Lung (tissue), 12 donors: ENCODE measurements around the gene MYO5A. TPM values are rescaled to one million over a fixed set of nuclear protein-coding genes. Genes with fewer than 3 reads are reported as not detected.
A peak's percentile ranks its signal among the peaks of the same experiment; 100 is the strongest.

Experiments
- ATAC-seq: fragments of 200-7000 bp; cut with Tn5 transposase; one replicate; pipeline ENCODE4 v1.9.1; 2020; ENCODE audit warnings: moderate number of reproducible peaks; ENCODE audit not compliant: insufficient read depth, low FRiP score
- DNase-seq, 3 donors: peaks; one replicate each; pipeline ENCODE4 v3.0.0-alpha.2; 2013 to 2017
- H3K27ac ChIP-seq, 2 donors: one replicate each; pipeline ENCODE4 v1.5.1; 2013; ENCODE audit warnings: mild to moderate bottlenecking in 2 of 2, moderate library complexity in 2 of 2, control low read depth in 1 of 2, inconsistent platforms in 1 of 2, low read depth in 1 of 2, low read length in 1 of 2
- H3K27me3 ChIP-seq, 3 donors: one replicate each; pipeline ENCODE4 v1.5.1; 2013; ENCODE audit warnings: low read length in 2 of 3; ENCODE audit not compliant: control insufficient read depth in 3 of 3, insufficient read depth in 3 of 3
- H3K36me3 ChIP-seq, 4 donors: one replicate each; pipeline ENCODE4 v1.5.1; 2013; ENCODE audit warnings: low read length in 4 of 4, mild to moderate bottlenecking in 1 of 4, moderate library complexity in 1 of 4; ENCODE audit not compliant: control insufficient read depth in 4 of 4, insufficient read depth in 4 of 4
- H3K4me1 ChIP-seq, 5 donors: one replicate each; pipeline ENCODE4 v1.5.1; 2013; ENCODE audit warnings: low read length in 5 of 5, mild to moderate bottlenecking in 2 of 5, moderate library complexity in 1 of 5; ENCODE audit not compliant: control insufficient read depth in 5 of 5, insufficient read depth in 5 of 5
- H3K4me3 ChIP-seq: one replicate; pipeline ENCODE4 v1.5.1; 2013; ENCODE audit warnings: mild to moderate bottlenecking, control low read depth, moderate library complexity
- H3K9ac ChIP-seq, 2 donors: one replicate each; pipeline ENCODE4 v1.5.1; 2013; ENCODE audit warnings: low read length in 2 of 2, control low read depth in 1 of 2; ENCODE audit not compliant: insufficient read depth in 1 of 2
- H3K9me3 ChIP-seq, 4 donors: one replicate each; pipeline ENCODE4 v1.5.1; 2013; ENCODE audit warnings: low read length in 3 of 4, mild to moderate bottlenecking in 1 of 4, moderate library complexity in 1 of 4; ENCODE audit not compliant: control insufficient read depth in 4 of 4, insufficient read depth in 3 of 4
- CTCF ChIP-seq: IDR thresholded peaks from 2 replicates; pipeline ENCODE4 v1.5.1; 2012; ENCODE audit warnings: mild to moderate bottlenecking; ENCODE audit errors: control extremely low read depth, extremely low read depth
- WGBS, 2 donors: extraction: QIAGEN DNeasy Blood & Tissue Kit; methylation state at CpG; one replicate each; pipeline ENCODE4 v1.1.7; 2013; 5-methylcytosine and 5-hydroxymethylcytosine counted together
- polyA plus RNA-seq, 2 donors: library from polyadenylated mRNA; stranded (reverse); fragments of 200-250 nt; gene quantifications; one replicate each; pipeline ENCODE4 v1.2.1, GENCODE V29; 2013
- total RNA-seq, 2 donors: library from RNA; depleted of rRNA in 1 of 2; stranded (reverse); fragments of >200 nt in 1 of 2; gene quantifications; one replicate each; pipeline ENCODE4 v1.2.1, GENCODE V29; 2014 to 2021
- donor health status: control.
- donor health status: control.
- donor health status: Bipolar disorder and iron deficiency.
- donor health status: healthy.
- donor health status: DM: yes; HTN: yes; CAD: no.

MYO5A gene
- total and polyA plus RNA-seq, 4 donors, result 4.5 to 30.5 (median 13.3) TPM

GRCh38 chr15:52351206-52351908 is 177.3 kb downstream of the MYO5A start:
- Histone ChIP-seq H3K27ac (no peak overlapping the region), H3K9me3 (no peaks in the 10 kb centered on the region), H3K27me3 (no peaks in the 10 kb centered on the region), H3K9ac (no peak overlapping the region), H3K36me3 (peaks cover 0 to 7% (median 2%) of the 10 kb centered on the region in 4 donors), H3K4me1 (peaks cover 0 to 3% (median 0%) of the 10 kb centered on the region in 5 donors), H3K4me3 (no peak overlapping the region)
- TF ChIP-seq CTCF, result no peak
- DNase-seq (no peak), ATAC-seq (peak; percentile 30)
- 74 to 87% methylated on average over 9 of the region's 9 CpGs for WGBS, 2 donors

GRCh38 chr15:52350423-52350822 is 178.3 kb downstream of the MYO5A start:
- H3K4me1 ChIP-seq, result peaks cover 0 to 3% (median 0%) of the 10 kb centered on the region in 5 donors
- DNase-seq, result no peak
- H3K4me3 ChIP-seq, result no peak overlapping the region
- 92 to 94% methylated on average over 2 of the region's 2 CpGs for WGBS, 2 donors
- H3K27me3 ChIP-seq, result no peaks in the 10 kb centered on the region
- no peak for TF ChIP-seq CTCF
- ATAC-seq, result no peak
- H3K9ac ChIP-seq, result no peak overlapping the region
- H3K27ac ChIP-seq, result no peak overlapping the region
- H3K9me3 ChIP-seq, result no peaks in the 10 kb centered on the region
- peaks cover 0 to 7% (median 3%) of the 10 kb centered on the region in 4 donors for H3K36me3 ChIP-seq

GRCh38 chr15:52349052-52349700 is 179.5 kb downstream of the MYO5A start:
- Histone ChIP-seq H3K4me1 (peaks cover 0 to 8% (median 0%) of the 10 kb centered on the region in 5 donors), H3K27me3 (no peaks in the 10 kb centered on the region), H3K4me3 (no peak overlapping the region), H3K27ac (no peak overlapping the region), H3K36me3 (peaks cover 0 to 7% (median 3%) of the 10 kb centered on the region in 4 donors), H3K9me3 (no peaks in the 10 kb centered on the region), H3K9ac (no peak overlapping the region)
- no peak for ATAC-seq
- TF ChIP-seq CTCF, result no peak
- no peak for DNase-seq
- 80 to 90% methylated on average over 6 of the region's 6 CpGs for WGBS, 2 donors
